GM18519 (cell line): ENCODE data around the gene APP.
A peak's percentile ranks its signal among the peaks of the same experiment; 100 is the strongest.

Source experiments
- ATAC-seq: cut with Tn5 transposase; IDR thresholded peaks from one replicate; pipeline ENCODE4 v1.9.1; 2021; ENCODE audit warnings: mild to moderate bottlenecking, moderate library complexity; ENCODE audit not compliant: unreplicated experiment, low FRiP score

The APP gene

DNA sequence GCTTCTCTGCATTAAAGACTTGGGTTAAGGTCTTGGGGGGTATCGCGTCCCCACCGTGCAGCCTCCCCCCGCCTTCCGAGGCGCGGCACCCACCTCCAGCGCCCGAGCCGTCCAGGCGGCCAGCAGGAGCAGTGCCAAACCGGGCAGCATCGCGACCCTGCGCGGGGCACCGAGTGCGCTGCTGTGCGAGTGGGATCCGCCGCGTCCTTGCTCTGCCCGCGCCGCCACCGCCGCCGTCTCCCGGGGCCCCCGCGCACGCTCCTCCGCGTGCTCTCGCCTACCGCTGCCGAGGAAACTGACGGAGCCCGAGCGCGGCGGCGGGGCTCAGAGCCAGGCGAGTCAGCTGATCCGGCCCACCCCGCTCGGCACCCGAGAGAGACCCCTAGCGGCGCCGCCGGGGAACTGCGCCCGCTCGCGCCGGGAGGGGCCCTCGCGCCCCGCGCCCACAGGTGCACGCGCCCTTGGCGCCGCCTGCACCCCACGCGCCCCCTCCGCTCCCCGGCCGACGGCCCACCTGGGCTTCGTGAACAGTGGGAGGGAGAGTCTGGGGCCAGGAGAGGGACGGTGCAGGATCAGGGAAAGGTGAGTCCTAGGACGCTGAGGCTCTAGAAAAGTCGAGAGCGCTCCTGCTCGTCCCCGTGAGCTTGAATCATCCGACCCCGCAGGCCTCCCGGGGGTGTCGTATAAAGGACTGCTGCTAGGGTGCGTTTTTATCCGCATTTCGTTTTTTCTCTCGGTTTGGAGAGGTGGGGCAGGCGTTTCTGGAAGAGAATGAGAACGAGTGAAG, at the start of gene APP:
APP (minus strand) TSS at position 300 of the 787 bp plus-strand sequence; CDS start at position 150, 150 bp downstream.
- peak; percentile 93 for ATAC-seq

DNA sequence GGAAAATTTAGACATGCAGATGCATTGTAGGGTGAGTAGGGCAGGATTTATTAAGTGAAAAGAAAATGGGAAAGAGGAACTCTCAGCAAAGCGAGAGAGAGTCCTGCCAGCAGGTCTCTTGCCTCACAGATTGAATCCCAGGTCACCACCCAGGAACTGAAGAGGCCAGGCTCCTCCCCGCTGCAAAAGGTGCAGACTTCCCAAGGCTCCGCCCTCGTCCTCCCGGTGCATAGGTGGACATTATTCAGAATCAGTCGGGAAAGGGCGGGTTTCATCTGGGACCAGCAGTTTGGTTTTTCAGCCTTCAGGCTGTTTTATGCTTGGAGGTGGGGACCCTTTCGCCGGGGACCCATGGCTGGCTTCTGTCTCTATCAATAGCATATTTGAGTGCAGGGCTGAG, 41.6 kb upstream of the APP start:
- ATAC-seq, result no peak

DNA sequence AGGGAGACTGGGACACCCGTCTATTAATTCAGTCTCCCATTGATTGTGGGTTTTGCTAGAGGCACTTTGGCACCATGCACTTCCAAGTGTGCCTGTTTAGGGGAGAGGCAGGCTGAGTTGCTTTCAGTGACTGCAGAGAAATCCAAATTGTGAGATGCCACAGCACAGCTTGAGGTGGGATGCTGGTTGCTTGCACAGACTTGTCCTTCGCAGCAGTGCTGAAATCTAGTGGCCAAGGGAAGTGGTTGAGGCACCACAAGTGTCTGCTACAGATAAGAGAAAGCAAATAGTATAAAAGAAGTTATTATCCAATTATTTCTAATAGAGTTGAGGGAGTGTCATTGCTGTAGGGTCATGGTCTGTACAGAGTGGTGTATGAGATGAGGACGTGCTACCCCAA, 40.0 kb upstream of the APP start:
- no peak for ATAC-seq

DNA sequence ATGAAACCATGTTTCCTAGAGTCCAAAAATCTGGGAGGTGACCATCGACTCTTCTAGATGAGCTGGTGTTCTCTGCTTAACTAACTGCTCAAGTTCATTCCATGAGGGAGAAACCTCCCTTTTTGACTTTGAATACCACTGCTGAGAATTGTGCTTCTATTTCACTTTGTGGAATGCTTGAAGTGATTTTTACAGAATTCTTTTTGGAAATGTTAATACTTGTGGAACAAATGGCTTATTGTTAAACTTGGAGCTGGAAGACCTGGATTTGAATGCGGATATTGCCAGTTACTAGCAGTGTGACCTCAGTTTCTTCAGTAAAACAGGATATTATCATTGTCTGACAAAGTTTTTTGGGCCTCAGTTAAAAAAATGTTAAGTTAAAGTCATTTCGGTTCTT, 36.5 kb upstream of the APP start:
- no peak for ATAC-seq

DNA sequence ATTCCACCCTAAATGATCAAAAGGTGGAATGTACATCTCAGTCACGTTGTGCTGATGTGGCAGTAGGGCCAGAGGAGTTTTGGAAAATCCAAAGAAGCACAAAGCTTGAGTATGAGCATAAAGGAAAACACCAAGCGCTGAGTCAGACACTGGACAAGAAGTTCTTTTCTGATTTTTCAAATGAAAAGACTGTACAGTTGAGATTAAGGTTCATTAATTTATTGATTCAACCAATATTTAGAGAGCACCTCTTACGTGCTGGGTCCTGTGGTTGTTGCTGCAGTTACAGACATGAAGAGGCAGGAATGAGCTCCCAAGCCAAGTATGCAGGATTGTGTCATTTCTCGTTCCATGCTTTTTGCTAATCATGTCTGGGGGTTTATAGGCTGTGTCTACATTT, 28.9 kb upstream of the APP start:
- ATAC-seq, result no peak

DNA sequence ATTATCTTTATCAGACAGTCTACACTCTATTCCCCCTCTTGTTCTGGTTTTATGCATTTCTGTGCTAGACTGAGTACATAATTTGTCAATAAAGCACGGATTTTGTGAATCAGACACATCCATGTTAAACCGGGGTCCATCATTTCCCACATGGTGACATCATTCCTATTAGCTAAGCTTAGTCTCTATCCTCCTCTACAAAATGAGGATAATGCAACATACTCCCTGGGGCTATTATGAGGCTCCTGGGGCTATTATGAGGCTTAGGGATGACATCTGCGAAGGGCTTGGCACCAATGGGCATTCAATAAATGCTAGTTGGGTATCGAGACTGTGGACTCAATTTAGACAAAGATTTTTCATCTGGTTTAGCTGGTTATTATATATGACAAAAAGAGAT, 25.1 kb upstream of the APP start:
- ATAC-seq, result no peak

DNA sequence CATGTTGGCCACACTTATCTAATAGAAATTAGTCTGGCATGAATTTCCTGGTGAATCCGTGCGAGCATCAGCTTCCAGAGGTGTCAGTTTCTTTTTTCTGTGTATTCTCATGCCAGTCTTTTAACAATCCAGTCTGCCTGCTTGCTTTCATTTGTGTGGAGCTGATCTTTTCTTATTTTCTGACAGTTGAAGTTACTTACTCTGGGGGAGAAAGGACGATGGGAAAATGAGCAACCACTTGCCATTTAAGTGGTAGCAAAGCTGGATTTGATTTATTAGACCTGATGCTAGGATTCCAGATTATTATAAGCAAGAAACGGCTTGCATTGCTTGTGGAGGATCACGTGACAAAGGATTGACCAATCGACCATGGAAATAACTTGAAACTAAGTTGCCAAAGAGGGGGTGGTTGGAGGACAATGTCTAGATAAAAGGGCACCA, 24.3 kb upstream of the APP start:
- ATAC-seq, result no peak

DNA sequence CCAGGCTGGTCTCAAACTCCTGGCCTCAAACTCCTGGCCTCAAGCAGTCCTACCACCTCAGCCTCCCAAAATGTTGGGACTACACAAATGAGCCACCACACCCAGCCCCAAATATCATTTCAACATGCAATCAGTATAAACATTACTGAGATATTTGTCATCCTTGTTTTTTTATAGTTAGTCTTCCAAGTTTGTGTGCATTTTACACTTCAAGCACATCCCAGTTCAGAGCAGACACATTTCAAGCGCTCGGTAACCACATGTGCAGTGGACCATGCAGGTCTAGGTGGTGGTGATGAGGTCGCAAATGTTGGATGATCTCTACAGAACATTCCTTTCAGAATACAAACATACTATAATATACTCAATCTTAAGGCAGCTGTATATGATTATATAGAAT, 23.8 kb upstream of the APP start:
- ATAC-seq, result no peak

DNA sequence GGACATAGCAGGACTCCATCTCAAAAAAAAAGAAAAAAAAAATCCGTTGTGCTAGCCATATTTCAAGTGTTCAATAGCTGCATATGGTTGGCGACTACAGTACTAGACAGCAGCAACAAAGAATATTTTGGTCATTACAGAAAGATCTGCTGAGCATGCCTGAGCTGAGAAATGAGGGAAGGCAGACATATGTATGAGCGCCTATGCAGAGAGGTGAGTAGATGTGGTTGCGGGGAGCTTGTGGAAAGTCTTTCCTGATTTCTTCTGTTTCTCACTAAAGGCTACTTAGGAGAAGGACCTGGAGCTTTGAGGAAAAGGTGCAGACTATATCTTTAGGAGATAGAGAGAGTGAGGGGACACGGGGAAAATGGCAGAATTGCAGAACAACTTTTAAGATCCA, 21.0 kb upstream of the APP start:
- ATAC-seq, result no peak

DNA sequence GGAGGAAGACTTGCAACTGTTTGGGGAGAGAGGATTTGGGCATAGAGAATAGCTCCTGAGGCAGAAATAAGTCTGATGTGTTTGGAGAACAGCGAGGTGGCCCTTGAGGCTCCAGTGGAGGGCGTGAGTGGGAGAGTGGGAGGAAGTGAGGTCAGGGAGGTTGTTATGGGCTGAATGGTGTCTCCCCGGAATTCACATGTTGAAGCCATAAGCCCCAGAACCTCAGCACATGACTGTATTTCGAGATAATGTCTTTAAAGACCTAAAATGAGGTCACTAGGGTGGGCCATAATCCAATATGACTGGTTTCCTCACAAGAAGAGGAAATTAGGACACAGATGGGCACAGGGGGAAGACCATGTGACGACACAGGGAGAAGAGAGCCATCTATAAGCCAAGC, 17.9 kb upstream of the APP start:
- no peak for ATAC-seq

DNA sequence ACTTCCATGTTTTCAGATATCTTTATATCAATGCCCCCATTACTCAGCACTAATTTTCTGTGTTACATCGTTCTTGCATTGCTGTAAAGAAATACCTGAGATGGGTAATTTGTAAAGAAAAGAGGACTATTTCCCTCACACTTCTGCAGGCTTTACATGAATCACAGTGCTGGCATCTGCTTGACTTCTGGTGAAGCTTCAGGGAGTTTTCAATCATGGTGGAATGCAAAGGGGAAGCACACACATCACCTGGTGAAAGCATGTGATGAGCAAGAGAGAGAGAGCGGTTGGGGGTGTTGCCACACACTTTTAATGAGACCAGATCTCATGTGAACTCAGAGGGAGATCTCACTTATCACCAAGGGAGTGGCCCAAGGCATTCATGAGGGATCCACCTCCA, 14.9 kb upstream of the APP start:
- no peak for ATAC-seq

DNA sequence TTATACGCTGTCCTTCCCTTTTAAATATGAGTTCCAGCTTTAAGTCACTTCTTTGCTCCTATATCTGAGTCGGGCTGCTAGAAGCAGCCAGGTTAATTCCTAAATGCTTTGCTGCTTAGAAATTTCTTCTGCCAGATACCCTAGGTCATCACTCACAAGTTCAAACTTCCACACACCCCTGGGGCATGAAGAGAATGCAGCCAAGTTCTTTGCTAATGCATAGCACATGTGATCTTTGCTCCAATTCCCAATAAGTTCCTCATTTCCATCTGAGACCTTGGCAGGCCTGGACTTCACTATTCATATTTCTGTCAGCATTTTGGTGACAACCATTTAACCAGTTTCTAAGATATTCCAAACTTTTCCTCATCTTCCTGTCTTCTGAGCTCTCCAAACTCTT, 14.5 kb upstream of the APP start:
- no peak for ATAC-seq

DNA sequence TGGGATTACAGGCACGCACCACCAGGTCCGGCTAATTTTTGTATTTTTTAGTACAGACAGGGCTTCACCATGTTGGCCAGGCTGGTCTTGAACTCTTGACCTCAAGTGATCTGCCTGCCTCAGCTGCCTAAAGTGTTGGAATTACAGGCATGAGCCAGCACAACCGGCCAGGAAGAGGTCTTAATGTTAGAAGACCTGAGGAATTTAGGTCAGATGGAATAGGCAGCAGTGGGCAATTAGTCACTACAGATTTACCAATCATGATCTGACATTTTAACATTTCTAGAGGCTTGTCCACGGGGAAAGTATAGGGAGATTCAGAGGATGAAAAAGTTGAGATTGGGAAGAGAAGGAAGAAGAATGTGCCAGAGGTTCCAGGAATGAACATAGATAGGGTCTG, 8.9 kb upstream of the APP start:
- no peak for ATAC-seq

DNA sequence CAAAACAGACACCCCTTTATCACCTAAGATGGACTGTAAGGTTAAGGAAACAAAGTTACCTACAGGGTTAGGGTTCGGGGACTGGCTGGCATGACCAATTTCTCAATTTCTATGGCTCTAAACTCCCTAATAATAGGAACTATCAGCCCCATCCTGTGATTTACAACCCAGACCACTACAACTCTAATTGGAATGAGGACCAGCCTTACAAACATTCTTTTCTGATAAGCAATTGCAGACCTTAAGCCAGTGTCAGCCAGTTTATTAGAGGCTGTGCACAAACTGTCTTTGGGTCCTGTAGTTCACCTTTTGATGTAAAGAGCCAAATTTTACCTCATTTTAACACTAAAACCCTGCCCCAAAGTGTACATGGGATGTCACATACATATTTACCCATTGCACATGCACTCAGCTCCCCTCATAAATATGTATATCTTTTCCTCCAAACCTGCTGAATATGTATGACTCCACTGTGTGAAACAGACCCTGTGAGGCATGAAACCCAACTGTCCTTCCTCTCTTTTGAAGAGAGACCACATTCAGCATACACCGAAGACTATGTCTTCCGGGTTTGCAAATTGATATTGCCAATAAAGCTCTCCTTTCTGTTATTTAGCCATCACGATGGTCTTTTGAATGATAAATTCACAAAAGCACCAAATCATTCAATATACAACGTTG, 7.3 kb upstream of the APP start:
- ATAC-seq, result peak; percentile 42

DNA sequence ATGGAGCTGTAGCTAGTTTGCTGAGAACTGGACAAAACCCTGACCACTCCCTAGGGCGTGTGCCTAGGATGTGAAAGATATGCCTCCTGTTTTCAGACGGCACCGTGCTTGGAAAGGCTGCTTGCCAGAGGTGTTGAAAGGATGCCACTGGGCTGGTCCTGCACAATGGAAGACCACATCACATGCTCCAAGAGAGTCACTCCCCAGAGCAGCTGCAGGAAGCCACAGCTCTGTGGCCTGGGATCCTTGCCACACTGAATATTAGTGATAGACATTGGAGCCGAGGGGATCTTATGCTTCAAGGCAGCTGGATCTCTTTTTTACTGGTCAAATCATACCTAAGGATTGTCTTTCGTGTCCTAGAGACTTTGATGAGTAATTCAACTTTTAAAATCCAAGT, 6.6 kb upstream of the APP start:
- no peak for ATAC-seq

DNA sequence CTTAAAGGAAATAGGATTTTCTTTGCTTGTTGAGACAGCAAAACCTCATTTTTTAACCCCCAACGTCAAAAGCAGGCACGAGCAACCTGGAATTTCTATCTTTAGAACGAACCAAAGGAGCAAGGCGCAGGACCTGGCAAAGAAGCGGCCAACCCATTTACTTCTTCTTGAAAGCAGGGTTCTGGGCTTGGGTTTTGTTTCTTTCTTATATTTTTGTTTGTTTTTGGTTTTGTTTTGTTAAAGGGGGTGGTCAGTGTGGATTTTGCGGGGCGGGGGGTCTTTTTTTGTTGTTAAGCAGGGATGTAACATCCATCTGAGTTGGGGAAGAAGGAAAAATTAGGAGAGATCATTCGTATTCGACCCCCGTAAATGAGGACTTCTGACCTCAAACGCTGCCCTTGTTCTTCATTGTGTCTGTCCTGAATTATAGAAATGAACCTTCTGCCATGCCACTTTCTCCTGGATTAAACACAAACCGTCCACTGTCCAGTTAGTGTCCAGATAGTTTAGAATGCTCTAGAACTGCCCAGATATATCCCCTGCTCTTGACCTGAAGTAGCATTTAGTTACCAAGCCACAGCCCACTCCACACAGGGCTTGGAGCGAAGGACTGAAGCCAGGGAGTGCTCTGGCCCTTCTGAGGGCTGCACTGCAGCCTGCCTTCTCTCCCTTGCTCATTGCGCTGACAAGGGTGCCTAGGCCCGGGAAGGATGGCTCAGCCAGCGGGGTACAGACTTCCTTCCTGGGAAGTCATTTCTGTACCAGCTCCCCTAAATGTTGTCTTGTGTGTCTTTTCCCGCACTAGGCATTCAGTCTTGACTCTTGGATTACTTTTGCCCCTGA, 909 bp upstream of the APP start:
- no peak for ATAC-seq

DNA sequence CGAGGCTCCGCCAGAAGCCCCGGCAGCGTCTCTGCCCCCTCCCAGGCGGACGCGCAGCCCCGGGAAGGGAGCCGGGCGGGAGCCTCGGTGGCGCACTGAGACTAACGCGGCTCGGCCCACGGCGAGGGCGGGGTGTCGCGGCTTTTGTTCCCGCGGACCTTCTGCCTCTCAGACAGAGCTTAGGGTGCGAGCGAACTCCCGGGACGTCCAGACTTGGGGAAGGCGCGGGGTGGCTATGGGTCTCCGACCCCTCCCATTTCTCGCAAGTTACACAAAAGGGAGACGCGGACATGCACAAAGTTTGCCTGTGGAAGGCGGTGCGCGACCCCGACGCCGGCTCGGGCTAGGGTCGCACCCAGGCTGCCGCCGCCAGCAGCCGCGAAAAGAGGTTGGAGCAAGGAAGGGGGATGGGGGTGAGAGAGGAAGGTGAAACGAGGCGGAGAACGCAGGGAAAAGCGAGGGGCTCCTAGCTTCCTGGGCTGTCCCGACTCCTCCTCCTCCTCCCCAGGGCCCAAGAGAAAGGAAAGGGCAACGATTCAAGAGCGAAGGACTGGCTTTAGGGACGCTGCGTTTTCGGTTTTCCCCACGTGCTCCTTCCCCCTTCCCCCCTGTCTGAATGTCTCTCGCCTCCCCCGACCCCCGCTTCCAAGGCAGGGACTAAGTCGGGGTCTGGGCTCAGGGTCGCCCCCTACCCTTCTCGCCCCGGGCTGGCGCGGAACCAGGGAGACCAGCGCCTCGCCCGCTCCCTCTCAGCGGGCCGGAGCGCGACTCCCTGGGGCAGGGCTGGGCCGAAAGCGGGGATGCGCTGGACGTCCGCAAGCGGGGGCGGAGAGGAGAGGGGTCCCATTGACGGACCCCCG, 729 bp downstream of the APP start:
- no peak for ATAC-seq

DNA sequence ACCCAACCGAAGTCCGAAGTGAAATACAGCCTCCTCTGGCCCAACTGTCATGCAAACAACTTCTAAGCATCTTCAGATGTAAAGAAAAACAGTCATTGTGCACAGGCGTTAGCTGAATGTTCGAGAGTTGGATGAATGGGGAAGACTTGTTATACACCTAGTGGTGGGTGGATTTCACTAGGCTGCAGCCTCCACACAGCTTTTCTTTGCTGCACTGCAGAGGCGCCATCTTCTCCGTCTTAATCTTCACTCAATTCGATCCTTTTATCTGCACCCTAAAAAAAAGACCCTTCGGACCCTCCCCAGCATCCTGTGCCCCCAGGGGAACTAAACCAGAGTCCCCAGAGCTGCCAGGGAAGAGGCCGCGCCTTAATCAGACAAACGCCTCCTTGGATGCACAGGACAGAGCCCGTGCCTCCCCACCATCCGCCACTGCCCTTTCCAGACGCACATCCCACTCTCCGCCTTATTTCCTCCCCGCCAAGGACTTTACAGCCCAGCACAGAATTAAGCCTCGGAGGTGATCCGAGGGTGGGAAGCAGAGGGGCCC, 1.4 kb downstream of the APP start:
- ATAC-seq, result no peak

DNA sequence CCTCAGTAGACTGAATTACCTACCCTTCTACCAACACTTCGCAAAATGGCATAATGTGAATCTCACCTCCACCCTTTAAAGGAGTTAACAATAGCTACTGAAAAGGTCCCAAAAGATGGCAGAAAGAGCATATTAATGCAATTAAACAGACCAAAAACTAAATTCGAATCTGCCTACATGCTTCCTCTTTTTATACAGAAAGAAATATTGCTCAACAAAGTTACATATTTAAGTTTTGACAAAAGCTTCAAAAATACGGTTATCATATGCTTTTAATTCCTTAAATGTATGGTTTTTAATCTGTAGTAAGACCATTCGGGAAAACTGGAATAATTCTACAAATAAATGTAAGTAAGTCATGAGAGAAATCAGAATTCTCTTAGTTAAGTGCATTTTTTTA, 2.2 kb downstream of the APP start:
- no peak for ATAC-seq

DNA sequence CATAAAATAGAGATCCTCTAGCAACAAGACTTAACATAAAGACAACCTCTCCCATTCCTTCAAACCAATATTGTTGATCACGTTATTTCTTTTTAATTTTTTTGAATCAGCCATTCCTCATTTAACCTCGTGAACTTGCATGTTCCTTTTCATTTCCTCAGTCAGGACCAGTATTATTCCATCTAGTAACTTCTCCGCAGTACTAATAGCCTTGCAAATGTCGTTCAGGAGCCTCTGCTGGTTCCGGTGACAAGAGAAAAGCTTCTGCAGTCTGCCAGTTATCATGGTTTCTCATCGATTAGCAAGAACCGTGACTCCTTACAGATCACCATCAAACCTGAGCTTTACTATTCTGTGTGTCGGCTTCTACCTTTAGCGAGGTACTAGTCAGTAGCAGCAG, 3.0 kb downstream of the APP start:
- ATAC-seq, result no peak
